ENCODE data around the gene IGF1.

Gene IGF1

GRCh38 chr12:102504280-102504679 is 23.9 kb upstream of the IGF1 start:
- Histone ChIP-seq H3K4me1 (ENCODE audit: control insufficient read depth, insufficient read depth, low read length) (no peaks in the 10 kb centered on the region), H3K4me3 (ENCODE audit: low read depth, low read length) (no peak overlapping the region), H3K27ac (ENCODE audit: extremely low read depth, low read depth, low read length) (no peak overlapping the region), H3K36me3 (ENCODE audit: control insufficient read depth in 2 of 2, insufficient read depth in 1 of 2, low read length in 2 of 2) (no peaks in the 10 kb centered on the region), H3K9me3 (ENCODE audit: control insufficient read depth, insufficient read depth, low read depth, low read length) (no peaks in the 10 kb centered on the region)
- TF ChIP-seq ZNF704 (tag by site-specific recombination; IDR thresholded peaks at IDR 0.05) (no peak), ZNF701 (tag by site-specific recombination; IDR thresholded peaks at IDR 0.05) (no peak)
- ChIA-PET CTCF (interaction anchor here (1.9 kb wide), 1 partner anchor 20 kb away, joined by 6 read pairs; no protein-coding TSS in a partner anchor), POLR2A (no interaction called here)

GRCh38 chr12:102503831-102504230 is 23.5 kb upstream of the IGF1 start:
- H3K4me1 ChIP-seq (ENCODE audit: control insufficient read depth, insufficient read depth, low read length) = no peaks in the 10 kb centered on the region
- ChIA-PET POLR2A (no interaction called here), CTCF (interaction anchor here (0.6 to 1.9 kb wide), 2 partner anchors 19 to 54 kb away, joined by 3 to 6 read pairs; no protein-coding TSS in a partner anchor)
- no peak overlapping the region for H3K27ac ChIP-seq (ENCODE audit: extremely low read depth, low read depth, low read length)
- H3K36me3 ChIP-seq (ENCODE audit: control insufficient read depth in 2 of 2, insufficient read depth in 1 of 2, low read length in 2 of 2) = no peaks in the 10 kb centered on the region
- H3K4me3 ChIP-seq (ENCODE audit: low read depth, low read length) = no peak overlapping the region
- H3K9me3 ChIP-seq (ENCODE audit: control insufficient read depth, insufficient read depth, low read depth, low read length) = no peaks in the 10 kb centered on the region
- TF ChIP-seq ZNF350 (tag by site-specific recombination; IDR thresholded peaks at IDR 0.05) = no peak
- no peak for TF ChIP-seq PRDM1 (tag by site-specific recombination; IDR thresholded peaks at IDR 0.05)
- TF ChIP-seq ZNF645 (tag by site-specific recombination; IDR thresholded peaks at IDR 0.05) = no peak
- TF ChIP-seq ZNF658 (tag by site-specific recombination; IDR thresholded peaks at IDR 0.05) = no peak
- no peak for TF ChIP-seq ZFP41 (tag by site-specific recombination; IDR thresholded peaks at IDR 0.05; ENCODE audit: borderline replicate concordance)
- TF ChIP-seq ZNF174 (tag by site-specific recombination; IDR thresholded peaks at IDR 0.05) = no peak
- no peak for TF ChIP-seq ZNF19 (tag by site-specific recombination; IDR thresholded peaks at IDR 0.05; ENCODE audit: low read depth)
- no peak for TF ChIP-seq ZNF341 (tag by site-specific recombination; IDR thresholded peaks at IDR 0.05; ENCODE audit: low read depth)
- no peak for TF ChIP-seq ZNF621 (tag by site-specific recombination; IDR thresholded peaks at IDR 0.05)
- no peak for TF ChIP-seq ZNF670 (tag by site-specific recombination; IDR thresholded peaks at IDR 0.05; ENCODE audit: low read depth)
- TF ChIP-seq ZNF184 (tag by site-specific recombination; IDR thresholded peaks at IDR 0.05) = no peak
- no peak for TF ChIP-seq ZNF24 (tag by site-specific recombination; IDR thresholded peaks at IDR 0.05)
- TF ChIP-seq HIC1 (tag by site-specific recombination; IDR thresholded peaks at IDR 0.05) = no peak
- TF ChIP-seq ZNF626 (tag by site-specific recombination; IDR thresholded peaks at IDR 0.05) = no peak

- POLR2A ChIA-PET = no interaction called here
- TF ChIP-seq ZNF155 (tag by site-specific recombination; IDR thresholded peaks at IDR 0.05) = no peak
- TF ChIP-seq ZNF266 (tag by site-specific recombination; IDR thresholded peaks at IDR 0.05; ENCODE audit: low read depth) = no peak
- no peak for TF ChIP-seq KLF7 (tag by site-specific recombination; IDR thresholded peaks at IDR 0.05; ENCODE audit: borderline replicate concordance)
- no peak for TF ChIP-seq SETDB1 (IDR thresholded peaks at IDR 0.05; ENCODE audit: insufficient read length, low read length)
- TF ChIP-seq SCRT2 (tag by site-specific recombination; IDR thresholded peaks at IDR 0.05) = no peak
- TF ChIP-seq ZNF132 (tag by site-specific recombination; IDR thresholded peaks at IDR 0.05; ENCODE audit: borderline replicate concordance) = no peak
- TF ChIP-seq ZNF449 (tag by site-specific recombination; IDR thresholded peaks at IDR 0.05) = no peak
- TF ChIP-seq ZNF768 (tag by site-specific recombination; IDR thresholded peaks at IDR 0.05) = no peak
- TF ChIP-seq ZNF138 (tag by site-specific recombination; IDR thresholded peaks at IDR 0.05; ENCODE audit: borderline replicate concordance) = no peak
- TF ChIP-seq ZSCAN5A (tag by site-specific recombination; IDR thresholded peaks at IDR 0.05) = no peak
Measured at GRCh38 chr12:102503056-102503681, 22.8 kb upstream of the IGF1 start.

More at GRCh38 chr12:102503056-102503681, 22.8 kb upstream of the IGF1 start:
- Histone ChIP-seq H3K9me3 (ENCODE audit: control insufficient read depth, insufficient read depth, low read depth, low read length) (no peaks in the 10 kb centered on the region), H3K4me3 (ENCODE audit: low read depth, low read length) (no peak overlapping the region), H3K27ac (ENCODE audit: extremely low read depth, low read depth, low read length) (no peak overlapping the region), H3K36me3 (ENCODE audit: control insufficient read depth in 2 of 2, insufficient read depth in 1 of 2, low read length in 2 of 2) (no peaks in the 10 kb centered on the region), H3K4me1 (ENCODE audit: control insufficient read depth, insufficient read depth, low read length) (no peaks in the 10 kb centered on the region)
- CTCF ChIA-PET = interaction anchor here (0.6 to 1.9 kb wide), 2 partner anchors 19 to 53 kb away, joined by 3 to 6 read pairs; no protein-coding TSS in a partner anchor

Data from HEK293 (cell line).